CD8-positive, alpha-beta memory T cell (primary cell): ENCODE data around the gene C10orf105. TPM values are rescaled to one million over a fixed set of nuclear protein-coding genes. Genes with fewer than 3 reads are reported as not detected.
A peak's percentile ranks its signal among the peaks of the same experiment; 100 is the strongest.

Experiments used
- CTCF ChIA-PET: fragments of 350-600 bp; sonication (Branson Sonifier 250); formaldehyde crosslinking; loops from one replicate; lab custom pipeline; 2021; ENCODE audit warnings: antibody characterized with exemption; lab: Charles Lee
- POLR2A ChIA-PET: fragments of 350-600 bp; sonication (Branson Sonifier 250); formaldehyde crosslinking; loops from one replicate; lab custom pipeline; 2021; ENCODE audit warnings: antibody characterized with exemption; lab: Charles Lee
- DNase-seq, 5 donors: peaks; one replicate each; pipeline versions ENCODE4 v3.0.0 to v3.0.0-alpha.2; 2020 to 2022; ENCODE audit warnings: mixed read lengths in 1 of 5
- H3K27ac ChIP-seq: one replicate; pipeline ENCODE4 v1.7.0; 2013; ENCODE audit warnings: low read depth, mild to moderate bottlenecking, low read length, moderate library complexity
- H3K27me3 ChIP-seq: 2 replicates; pipeline ENCODE4 v1.7.0; 2013; ENCODE audit warnings: low read length, mild to moderate bottlenecking; ENCODE audit not compliant: insufficient read depth, poor library complexity, severe bottlenecking
- H3K36me3 ChIP-seq: 2 replicates; pipeline ENCODE4 v1.7.0; 2013; ENCODE audit warnings: mild to moderate bottlenecking, low read length, moderate library complexity; ENCODE audit not compliant: insufficient read depth
- H3K4me1 ChIP-seq: 2 replicates; pipeline ENCODE4 v1.7.0; 2013; ENCODE audit warnings: mild to moderate bottlenecking, low read length, moderate library complexity; ENCODE audit not compliant: insufficient read depth
- H3K4me3 ChIP-seq: 2 replicates; pipeline ENCODE4 v1.7.0; 2013; ENCODE audit warnings: mild to moderate bottlenecking, low read length
- H3K9me3 ChIP-seq: 2 replicates; pipeline ENCODE4 v1.7.0; 2013; ENCODE audit warnings: mild to moderate bottlenecking, low read length
- H3K27ac Mint-ChIP-seq, 8 donors: one replicate each; pipeline ENCODE4 v1.8.0; 2020 to 2021; ENCODE audit warnings: mixed read lengths in 8 of 8, mild to moderate bottlenecking in 6 of 8, inconsistent platforms in 3 of 8, moderate library complexity in 3 of 8
- H3K27me3 Mint-ChIP-seq, 2 donors: one replicate each; pipeline ENCODE4 v1.8.0; 2020 to 2021; ENCODE audit warnings: mixed read lengths in 2 of 2, mild to moderate bottlenecking in 1 of 2, moderate library complexity in 1 of 2
- H3K36me3 Mint-ChIP-seq, 3 donors: one replicate each; pipeline ENCODE4 v1.8.0; 2020 to 2021; ENCODE audit warnings: mixed read lengths in 3 of 3, inconsistent platforms in 1 of 3, mild to moderate bottlenecking in 1 of 3
- H3K4me1 Mint-ChIP-seq, 3 donors: one replicate each; pipeline ENCODE4 v1.8.0; 2020 to 2021; ENCODE audit warnings: mixed read lengths in 3 of 3, inconsistent platforms in 1 of 3, mild to moderate bottlenecking in 1 of 3
- H3K4me3 Mint-ChIP-seq, 7 donors: one replicate each; pipeline ENCODE4 v1.8.0; 2020 to 2021; ENCODE audit warnings: mixed read lengths in 7 of 7, mild to moderate bottlenecking in 6 of 7, moderate library complexity in 4 of 7, inconsistent platforms in 2 of 7
- H3K9me3 Mint-ChIP-seq, 5 donors: one replicate each; pipeline ENCODE4 v1.8.0; 2020 to 2022; ENCODE audit warnings: mixed read lengths in 5 of 5, mild to moderate bottlenecking in 3 of 5, moderate library complexity in 2 of 5, inconsistent platforms in 1 of 5
- polyA plus RNA-seq: library from polyadenylated mRNA; unstranded; fragments of 300-500 nt; fragmentation: Illumina TruSeq; gene quantifications from one replicate; pipeline ENCODE4 v1.2.3, GENCODE V29; 2021
- total RNA-seq, 2 experiments: library from RNA; stranded (reverse); gene quantifications; one replicate each; pipeline ENCODE4 v1.2.3, GENCODE V29; 2021

The C10orf105 gene
- total and polyA plus RNA-seq, 3 experiments from 2014 or later = 0.04 to 0.23 (median 0.11) TPM

GRCh38 chr10:71681977-71682376, 37.6 kb downstream of the C10orf105 start:
- no peak overlapping the region for H3K4me3 ChIP-seq
- Mint-ChIP-seq H3K4me1 (peaks cover 0 to 6% (median 2%) of the 10 kb centered on the region in 3 donors), H3K27ac (no peak overlapping the region), H3K9me3 (no peaks in the 10 kb centered on the region), H3K36me3 (no peaks in the 10 kb centered on the region), H3K27me3 (peaks cover 0 to 6% of the 10 kb centered on the region in 2 donors), H3K4me3 (no peak overlapping the region)
- no peaks in the 10 kb centered on the region for H3K4me1 ChIP-seq
- no peak for DNase-seq
- ChIA-PET POLR2A (no interaction called here), CTCF (no interaction called here)
- H3K36me3 ChIP-seq = no peaks in the 10 kb centered on the region
- H3K27ac ChIP-seq = no peak overlapping the region
- no peaks in the 10 kb centered on the region for H3K27me3 ChIP-seq
- no peaks in the 10 kb centered on the region for H3K9me3 ChIP-seq

- Mint-ChIP-seq H3K9me3 (no peaks in the 10 kb centered on the region), H3K36me3 (no peaks in the 10 kb centered on the region), H3K4me1 (peaks cover 0 to 5% (median under 1%) of the 10 kb centered on the region in 3 donors), H3K27me3 (peaks cover 0 to 6% of the 10 kb centered on the region in 2 donors), H3K4me3 (no peak overlapping the region), H3K27ac (no peak overlapping the region)
- Histone ChIP-seq H3K36me3 (no peaks in the 10 kb centered on the region), H3K9me3 (no peaks in the 10 kb centered on the region), H3K27ac (no peak overlapping the region), H3K4me3 (no peak overlapping the region), H3K27me3 (no peaks in the 10 kb centered on the region), H3K4me1 (no peaks in the 10 kb centered on the region)
- DNase-seq = no peak
- ChIA-PET CTCF (interaction anchor here (1.1 to 1.3 kb wide), 2 partner anchors 17 to 93 kb away, joined by 3 read pairs; no protein-coding TSS in a partner anchor), POLR2A (no interaction called here)
Observed at GRCh38 chr10:71679425-71679824, 40.2 kb downstream of the C10orf105 start.

GRCh38 chr10:71678057-71678805, 41.3 kb downstream of the C10orf105 start:
- Mint-ChIP-seq H3K4me3 (no peak overlapping the region), H3K27me3 (peaks cover 0 to 6% of the 10 kb centered on the region in 2 donors), H3K9me3 (no peaks in the 10 kb centered on the region), H3K4me1 (no peaks in the 10 kb centered on the region), H3K36me3 (no peaks in the 10 kb centered on the region), H3K27ac (no peak overlapping the region)
- no peaks in the 10 kb centered on the region for H3K36me3 ChIP-seq
- ChIA-PET POLR2A (no interaction called here), CTCF (interaction anchor here (1.0 kb wide), 1 partner anchor 19 kb away, joined by 4 read pairs; no protein-coding TSS in a partner anchor)
- H3K4me3 ChIP-seq = no peak overlapping the region
- H3K27me3 ChIP-seq = no peaks in the 10 kb centered on the region
- no peaks in the 10 kb centered on the region for H3K4me1 ChIP-seq
- no peak for DNase-seq
- H3K9me3 ChIP-seq = no peaks in the 10 kb centered on the region
- H3K27ac ChIP-seq = no peak overlapping the region

- Histone ChIP-seq H3K27ac (no peak overlapping the region), H3K4me3 (no peak overlapping the region), H3K9me3 (no peaks in the 10 kb centered on the region), H3K4me1 (no peaks in the 10 kb centered on the region), H3K27me3 (no peaks in the 10 kb centered on the region), H3K36me3 (no peaks in the 10 kb centered on the region)
- no peaks in the 10 kb centered on the region for H3K4me1 Mint-ChIP-seq
- no peak overlapping the region for H3K4me3 Mint-ChIP-seq
- H3K36me3 Mint-ChIP-seq = no peaks in the 10 kb centered on the region
- no peaks in the 10 kb centered on the region for H3K9me3 Mint-ChIP-seq
- peaks cover 0 to 6% of the 10 kb centered on the region in 2 donors for H3K27me3 Mint-ChIP-seq
- no peak overlapping the region for H3K27ac Mint-ChIP-seq
- ChIA-PET POLR2A (no interaction called here), CTCF (interaction anchor here (1.4 kb wide), 1 partner anchor 21 kb away, joined by 3 read pairs; no protein-coding TSS in a partner anchor)
- no peak for DNase-seq
Observed at GRCh38 chr10:71677261-71677660, 42.3 kb downstream of the C10orf105 start.

- CTCF ChIA-PET = no interaction called here
- no peaks in the 10 kb centered on the region for H3K9me3 Mint-ChIP-seq
- no peak for DNase-seq
Observed at GRCh38 chr10:71675295-71675970, 44.1 kb downstream of the C10orf105 start.

GRCh38 chr10:71671994-71672946, 47.3 kb downstream of the C10orf105 start:
- H3K4me1 Mint-ChIP-seq = peaks cover 4 to 5% (median 4%) of the 10 kb centered on the region in 3 donors
- peak overlapping the region in 3 of 8 donors; percentile 12 to 59 (median 47) for H3K27ac Mint-ChIP-seq
- H3K27me3 Mint-ChIP-seq = no peaks in the 10 kb centered on the region
- H3K27me3 ChIP-seq = no peaks in the 10 kb centered on the region
- no peak overlapping the region for H3K27ac ChIP-seq
- no peaks in the 10 kb centered on the region for H3K9me3 ChIP-seq
- no peaks in the 10 kb centered on the region for H3K9me3 Mint-ChIP-seq
- CTCF ChIA-PET = interaction anchor here (1.3 kb wide), 1 partner anchor 36 kb away, joined by 3 read pairs; no protein-coding TSS in a partner anchor
- H3K4me3 ChIP-seq = no peak overlapping the region
- H3K36me3 ChIP-seq = no peaks in the 10 kb centered on the region
- H3K36me3 Mint-ChIP-seq = no peaks in the 10 kb centered on the region
- H3K4me1 ChIP-seq = peaks cover 6% of the 10 kb centered on the region
- no peak overlapping the region for H3K4me3 Mint-ChIP-seq
- DNase-seq = no peak
- POLR2A ChIA-PET = no interaction called here

More at GRCh38 chr10:71675295-71675970, 44.1 kb downstream of the C10orf105 start:
- Mint-ChIP-seq H3K4me1 (no peaks in the 10 kb centered on the region), H3K27me3 (peaks cover 0 to 6% of the 10 kb centered on the region in 2 donors), H3K4me3 (no peak overlapping the region), H3K36me3 (no peaks in the 10 kb centered on the region), H3K27ac (no peak overlapping the region)
- Histone ChIP-seq H3K36me3 (no peaks in the 10 kb centered on the region), H3K4me3 (no peak overlapping the region), H3K27ac (no peak overlapping the region), H3K9me3 (no peaks in the 10 kb centered on the region), H3K27me3 (no peaks in the 10 kb centered on the region), H3K4me1 (no peaks in the 10 kb centered on the region)
- POLR2A ChIA-PET = no interaction called here

- H3K4me3 ChIP-seq = no peak overlapping the region
- ChIA-PET CTCF (no interaction called here), POLR2A (no interaction called here)
Observed at GRCh38 chr10:71667387-71667752, 52.2 kb downstream of the C10orf105 start.

More at GRCh38 chr10:71667387-71667752, 52.2 kb downstream of the C10orf105 start:
- peak in 1 of 5 donors; percentile 21 for DNase-seq
- H3K36me3 Mint-ChIP-seq = no peaks in the 10 kb centered on the region
- H3K9me3 ChIP-seq = no peaks in the 10 kb centered on the region
- no peaks in the 10 kb centered on the region for H3K27me3 ChIP-seq
- H3K9me3 Mint-ChIP-seq = no peaks in the 10 kb centered on the region
- peaks cover 0 to 8% of the 10 kb centered on the region in 2 donors for H3K27me3 Mint-ChIP-seq
- peaks cover 11% of the 10 kb centered on the region for H3K4me1 ChIP-seq
- H3K36me3 ChIP-seq = no peaks in the 10 kb centered on the region
- peaks cover 5 to 12% (median 8%) of the 10 kb centered on the region in 3 donors for H3K4me1 Mint-ChIP-seq
- peak overlapping the region in 4 of 8 donors; percentile 2 to 51 (median 28) for H3K27ac Mint-ChIP-seq
- H3K27ac ChIP-seq = no peak overlapping the region
- H3K4me3 Mint-ChIP-seq = no peak overlapping the region
